Nucleus accumbens (tissue), 56 donors: ENCODE results near the gene F2RL1.
"Not testable (repeated sequence)": the region's sequence is repeated elsewhere in the genome, so short reads cannot be mapped to it uniquely, and the experiment has no call there.

ENCODE experiments used
- DNase-seq, 56 donors: peaks; one replicate each; lab custom pipeline; 2025; lab: John Stamatoyannopoulos, UW

Gene F2RL1

DNA sequence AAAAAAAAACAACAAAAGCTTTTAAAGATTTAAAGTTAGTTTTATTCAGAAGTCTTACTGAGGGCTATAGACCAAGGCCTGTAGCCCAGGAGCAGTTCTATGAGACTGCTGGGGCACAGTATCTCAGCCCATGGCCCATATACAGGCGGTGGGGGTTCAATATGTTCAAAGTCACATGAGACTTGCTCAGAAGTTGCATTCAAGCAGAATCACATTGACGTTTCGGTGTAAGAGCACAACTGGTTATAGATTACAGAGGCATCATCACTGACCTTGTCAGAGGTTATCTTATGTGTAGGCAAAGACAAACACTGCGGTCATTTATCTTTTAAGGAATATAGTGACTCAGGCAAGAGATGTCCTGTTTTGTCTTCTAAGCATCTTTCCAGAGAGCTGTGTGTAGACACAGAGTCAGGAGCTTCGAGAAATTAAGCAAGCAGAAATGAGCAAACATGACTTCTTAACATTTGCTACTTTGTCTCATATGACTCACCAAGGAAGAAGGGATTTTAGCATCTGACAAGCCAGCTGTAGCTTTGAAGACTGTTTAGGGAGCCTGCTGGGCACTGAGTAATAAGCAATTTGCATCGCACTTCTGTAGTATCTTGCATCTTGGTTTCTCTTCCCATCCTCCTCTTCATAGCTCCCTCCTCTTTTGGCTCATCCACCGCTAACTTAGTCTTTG is 12.9 kb upstream of the F2RL1 start:
- DNase-seq = no peak

- DNase-seq = no peak
These were observed 11.5 kb upstream of the F2RL1 start for GRCh38 chr5:76807296-76807695.

- peak in 22 of 56 donors; percentile 2 to 56 (median 14) for DNase-seq
These were observed 10.6 kb upstream of the F2RL1 start for GRCh38 chr5:76808141-76808691.

- DNase-seq = no peak
These were observed 9.7 kb upstream of the F2RL1 start for GRCh38 chr5:76809141-76809540.

- DNase-seq = no peak
These were observed 8.6 kb upstream of the F2RL1 start for GRCh38 chr5:76810236-76810635.

DNA sequence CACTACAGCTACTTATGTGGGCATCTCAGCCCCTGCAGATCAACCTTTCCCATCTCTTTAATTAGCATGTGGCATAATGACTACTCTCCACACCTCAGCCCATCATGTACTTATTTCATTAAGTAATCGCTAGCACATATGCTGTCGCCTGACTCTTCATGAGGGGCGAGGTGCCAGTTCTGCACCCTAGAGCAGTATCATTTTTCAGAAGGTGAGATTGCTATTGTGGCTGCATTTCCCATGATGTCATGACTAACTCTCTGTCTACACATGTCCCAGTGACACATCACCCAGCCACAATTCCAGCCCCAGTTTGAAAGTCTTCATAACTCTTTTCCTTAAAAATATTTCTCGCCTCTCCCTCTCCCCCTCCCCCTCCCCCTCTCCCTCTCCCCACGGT is 7.6 kb upstream of the F2RL1 start:
- no peak for DNase-seq

DNA sequence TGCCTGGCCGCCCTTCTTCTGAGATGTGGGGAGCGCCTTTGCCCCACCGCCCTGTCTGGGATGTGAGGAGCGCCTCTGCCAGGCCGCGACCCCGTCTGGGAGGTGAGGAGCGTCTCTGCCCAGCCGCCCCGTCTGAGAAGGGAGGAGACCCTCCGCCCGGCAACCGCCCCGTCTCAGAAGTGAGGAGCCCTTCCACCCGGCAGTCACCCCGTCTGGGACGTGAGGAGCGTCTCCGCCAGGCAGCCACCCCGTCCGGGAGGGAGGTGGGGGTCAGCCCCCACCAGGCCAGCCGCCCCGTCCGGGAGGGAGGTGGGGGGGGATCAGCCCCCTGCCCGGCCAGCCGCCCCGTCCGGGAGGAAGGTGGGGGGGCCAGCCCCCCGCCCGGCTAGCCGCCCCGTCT is 6.6 kb upstream of the F2RL1 start:
- DNase-seq = not testable (repeated sequence)

DNA sequence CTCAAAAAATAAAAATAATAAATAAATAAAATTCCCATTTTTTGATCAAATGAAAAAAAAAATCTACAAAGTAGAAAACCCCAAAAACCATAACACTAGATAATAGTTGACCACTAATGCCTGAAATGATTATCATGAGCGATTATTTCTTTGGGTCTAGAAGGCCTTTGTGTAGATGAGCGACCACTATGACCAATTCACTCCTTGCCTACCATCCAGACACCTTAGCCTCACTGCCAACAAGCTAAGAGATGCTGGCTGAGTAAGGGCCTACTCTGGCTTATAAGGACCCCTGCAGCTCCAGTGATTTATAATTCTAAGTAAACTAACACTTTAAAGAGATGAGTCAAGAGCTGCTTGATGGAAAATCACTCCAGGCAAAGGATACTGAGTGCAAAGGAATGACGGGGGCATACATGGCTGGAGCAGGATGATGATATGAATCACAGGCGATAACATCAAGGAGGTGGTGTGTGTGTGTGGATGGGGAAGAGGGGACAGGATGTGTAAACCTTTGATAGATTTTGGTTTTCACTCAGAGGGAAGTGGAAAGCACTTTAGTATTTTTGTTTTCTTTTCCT is 4.8 kb upstream of the F2RL1 start:
- no peak for DNase-seq

GRCh38 chr5:76816110-76816831 is 2.6 kb upstream of the F2RL1 start:
- DNase-seq = no peak

DNA sequence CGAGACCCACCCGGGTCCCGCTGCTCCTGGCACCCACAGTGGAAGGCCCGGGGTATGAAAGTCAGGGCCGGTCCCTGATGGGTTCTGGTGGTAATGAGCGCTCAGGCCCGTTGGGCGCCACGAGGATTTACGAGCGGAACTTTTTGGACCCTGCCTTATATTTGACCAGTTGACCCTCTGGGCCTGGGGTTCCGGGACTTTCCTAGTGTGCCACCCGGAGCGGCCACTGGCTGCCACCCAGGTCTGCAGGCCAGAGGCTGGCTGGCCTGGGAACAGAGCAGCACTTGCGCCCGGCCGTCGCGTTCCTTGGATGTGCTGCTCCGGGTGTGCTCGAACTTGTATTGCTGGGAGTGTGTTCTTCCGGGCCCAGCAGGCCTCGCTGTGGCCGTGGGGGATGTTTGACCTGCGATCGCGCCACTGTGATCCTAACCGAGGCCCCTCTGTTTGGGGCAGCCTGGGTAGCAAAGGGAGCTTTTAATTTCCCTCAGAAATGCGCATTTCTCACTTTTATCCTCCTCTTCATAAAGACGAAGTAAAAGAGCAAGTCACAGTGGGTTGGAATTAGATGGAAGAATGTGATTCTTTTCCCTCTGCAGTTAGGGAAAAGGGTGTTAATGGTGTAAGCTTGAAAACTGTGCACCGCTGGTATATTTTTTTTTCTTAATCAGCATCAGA is 1.2 kb downstream of the F2RL1 start:
- peak in 2 of 56 donors; percentile 3 to 19 for DNase-seq

DNA sequence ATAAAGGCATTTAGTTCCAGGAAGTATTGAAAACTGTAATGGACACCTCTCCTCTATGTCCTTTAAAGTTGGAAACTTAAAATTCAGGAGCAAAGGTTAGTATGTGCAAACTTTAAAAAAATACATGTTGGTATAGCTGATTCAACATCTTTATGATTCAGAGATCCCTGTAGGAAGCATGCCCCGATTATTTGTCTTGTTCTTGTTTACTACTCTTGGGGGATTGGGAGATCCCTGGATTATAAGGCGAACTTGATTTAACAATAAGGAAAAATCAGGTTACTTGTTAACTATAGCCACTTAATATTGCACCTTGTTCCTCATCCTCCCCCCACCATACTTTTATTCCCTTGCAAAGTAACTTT is 1.7 kb downstream of the F2RL1 start:
- DNase-seq = no peak

DNA sequence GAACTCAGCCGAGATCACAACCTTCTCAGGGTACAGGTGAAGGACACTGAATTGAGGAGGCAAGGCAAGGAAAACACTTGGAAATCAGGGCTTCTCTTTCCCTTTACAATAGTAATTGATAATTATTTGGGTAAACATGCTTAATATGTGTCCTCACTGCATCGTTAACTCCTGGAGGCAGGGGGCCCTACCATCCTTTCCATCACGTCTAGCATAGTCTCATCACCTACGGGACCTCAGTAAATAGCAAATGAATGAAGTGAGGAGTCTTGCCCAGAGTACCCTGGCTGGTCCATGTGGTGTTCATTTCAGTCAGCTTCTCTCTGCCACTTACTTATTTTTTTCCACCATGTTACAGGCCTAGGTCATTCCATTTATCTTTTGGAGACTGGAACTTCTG is 2.3 kb downstream of the F2RL1 start:
- DNase-seq = no peak

GRCh38 chr5:76822105-76822731 is 3.4 kb downstream of the F2RL1 start:
- DNase-seq = not testable (repeated sequence)

DNA sequence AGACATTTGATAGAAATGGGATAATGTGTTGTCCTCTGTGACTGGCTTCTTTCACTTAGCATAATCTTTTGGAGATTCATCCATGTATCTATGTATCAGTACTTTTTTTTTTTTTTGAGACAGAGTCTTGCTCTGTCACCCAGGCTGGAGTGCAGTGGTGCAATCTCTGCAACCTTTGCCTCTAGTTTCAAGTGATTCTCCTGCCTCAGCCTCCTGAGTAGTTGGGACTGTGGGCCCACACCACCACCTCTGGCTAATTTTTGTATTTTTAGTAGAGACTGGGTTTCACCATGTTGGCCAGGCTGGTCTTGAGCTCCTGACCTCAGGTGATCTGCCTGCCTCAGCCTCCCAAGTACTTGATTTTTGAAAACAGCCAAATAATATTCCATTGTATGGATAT is 7.6 kb downstream of the F2RL1 start:
- not testable (repeated sequence) for DNase-seq

DNA sequence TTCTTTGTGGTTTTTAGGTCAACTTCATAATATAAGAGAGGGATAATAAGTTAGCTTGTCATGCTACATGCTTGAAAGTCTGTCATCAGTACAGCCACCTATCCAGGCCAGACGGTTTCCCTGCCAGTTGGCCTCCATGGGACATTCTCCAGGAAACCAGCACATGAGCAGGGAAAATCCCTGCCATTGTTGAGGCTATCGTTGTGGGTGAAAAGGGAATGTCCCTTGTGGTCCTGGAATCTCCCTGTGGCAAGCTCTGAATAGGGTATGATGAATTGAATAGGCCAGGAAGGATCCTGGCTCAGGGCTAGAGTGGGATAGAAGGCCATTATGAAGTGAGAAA is 12.3 kb downstream of the F2RL1 start:
- no peak for DNase-seq

DNA sequence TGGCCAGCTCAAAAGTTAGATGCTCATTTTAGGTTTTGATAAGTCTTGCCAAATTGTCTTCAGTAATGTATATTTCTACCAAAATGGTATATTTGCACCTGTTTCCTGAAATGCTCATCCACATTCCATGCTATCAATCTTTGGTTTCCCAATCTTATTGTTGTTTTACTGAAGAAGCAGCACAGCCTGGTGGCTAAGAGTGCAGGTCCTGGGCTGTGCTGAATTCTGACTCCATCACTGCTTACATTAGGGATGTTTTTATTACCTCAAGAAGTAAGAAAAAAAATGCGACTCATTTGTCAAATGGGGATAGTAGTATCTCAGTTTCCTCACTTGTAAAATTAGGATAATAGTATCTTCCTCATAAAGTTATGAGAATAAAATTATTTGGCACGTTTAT is 17.4 kb downstream of the F2RL1 start:
- DNase-seq = no peak

GRCh38 chr5:76836585-76836984 is 17.8 kb downstream of the F2RL1 start:
- no peak for DNase-seq

DNA sequence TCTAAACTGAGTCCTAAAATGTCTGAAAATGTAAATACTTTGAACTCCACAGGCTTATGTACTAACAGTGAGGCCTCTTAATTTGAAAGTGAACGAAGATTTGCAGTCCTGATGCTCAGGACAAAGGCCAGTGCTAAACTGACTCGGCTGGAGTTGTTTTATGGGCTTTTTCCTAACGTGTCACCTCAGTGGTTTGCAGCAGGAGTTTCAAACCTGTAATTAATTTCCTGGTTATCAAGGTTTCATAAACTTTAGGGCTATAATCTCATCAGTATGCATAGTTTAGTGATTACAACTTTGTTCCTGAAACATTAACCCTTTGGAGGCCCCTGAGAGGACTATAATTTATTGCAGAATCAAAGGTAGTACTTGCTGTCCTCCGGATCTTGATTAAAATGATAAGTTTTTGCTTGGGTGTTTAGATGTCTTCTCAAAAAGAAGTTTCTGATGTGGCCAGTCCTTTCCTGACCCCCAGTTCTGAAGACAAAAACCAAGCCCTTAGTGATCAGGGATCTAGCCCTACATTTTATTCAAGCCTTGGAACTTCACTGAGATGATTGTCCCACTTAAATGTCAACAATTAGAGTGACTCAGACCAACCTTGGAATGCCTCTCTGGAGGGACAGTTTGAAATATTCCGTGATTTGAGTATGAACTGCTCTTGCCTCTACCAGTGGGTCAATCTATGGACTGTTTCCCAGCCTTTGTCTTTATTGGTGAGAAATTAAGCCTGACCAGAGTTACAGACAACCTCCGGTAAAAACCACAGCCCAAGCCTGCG is 19.8 kb downstream of the F2RL1 start:
- no peak for DNase-seq

DNA sequence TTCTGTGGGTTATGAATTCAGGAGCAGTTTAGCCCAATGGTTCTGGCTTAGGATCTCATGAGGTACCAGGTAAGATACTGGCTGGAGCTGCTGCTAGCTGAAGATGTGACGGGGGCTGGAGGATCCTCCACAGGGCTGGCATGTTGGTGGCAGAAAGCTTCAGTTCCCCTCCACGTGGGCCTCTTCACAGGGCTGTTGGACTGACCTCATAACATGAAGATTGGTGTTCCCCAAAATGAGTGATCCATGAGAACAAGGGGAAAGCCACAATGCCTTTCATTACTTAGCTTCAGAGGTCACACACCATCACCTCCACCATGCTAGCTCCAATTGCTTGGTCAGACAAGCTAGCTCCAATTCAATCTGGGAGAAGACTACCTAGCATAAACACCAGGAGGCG is 22.5 kb downstream of the F2RL1 start:
- no peak for DNase-seq

DNA sequence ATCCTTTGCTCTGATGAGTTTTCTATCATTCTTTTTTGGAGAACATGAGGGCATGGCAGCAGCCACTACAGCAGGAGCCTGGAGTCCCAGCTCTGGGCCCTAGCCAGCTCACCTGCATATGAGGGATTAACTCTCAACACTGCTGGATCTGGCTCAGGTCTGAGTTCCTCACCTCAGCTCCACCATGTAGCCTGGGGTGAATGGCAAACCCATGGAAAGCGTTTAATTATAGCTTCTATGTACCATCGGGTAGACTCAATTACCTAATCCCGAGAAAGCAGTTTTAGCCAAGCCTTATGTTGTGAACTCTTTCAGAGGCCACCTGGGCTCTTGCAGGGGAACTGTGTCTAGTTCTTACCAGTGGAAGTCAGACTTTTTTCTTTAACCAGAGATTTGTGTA is 27.1 kb downstream of the F2RL1 start:
- no peak for DNase-seq
